ENCODE data around the gene DLG2.
"Not testable (repeated sequence)": the region's sequence is repeated elsewhere in the genome, so short reads cannot be mapped to it uniquely, and the experiment has no call there.

DLG2 gene

GRCh38 chr11:85249482-85249881, 377.7 kb downstream of the DLG2 start:
- TF ChIP-seq CTCF (IDR thresholded peaks at IDR 0.05; ENCODE audit: borderline replicate concordance, control extremely low read depth, extremely low read depth, insufficient read depth, missing control alignments) = no peak
- no peak for DNase-seq (ENCODE audit: low spot score)
- in situ Hi-C loops (cut with MboI; ENCODE audit: low sequenced_read_pairs, unreplicated experiment) = no loop called here

GRCh38 chr11:85247797-85248196, 379.3 kb downstream of the DLG2 start:
- in situ Hi-C loops (cut with MboI; ENCODE audit: low sequenced_read_pairs, unreplicated experiment) = no loop called here
- no peak for DNase-seq (ENCODE audit: low spot score)
- TF ChIP-seq CTCF (IDR thresholded peaks at IDR 0.05; ENCODE audit: borderline replicate concordance, control extremely low read depth, extremely low read depth, insufficient read depth, missing control alignments) = no peak

GRCh38 chr11:85238906-85239305, 388.2 kb downstream of the DLG2 start:
- no peak for TF ChIP-seq CTCF (IDR thresholded peaks at IDR 0.05; ENCODE audit: borderline replicate concordance, control extremely low read depth, extremely low read depth, insufficient read depth, missing control alignments)
- DNase-seq (ENCODE audit: low spot score) = no peak
- in situ Hi-C loops (cut with MboI; ENCODE audit: low sequenced_read_pairs, unreplicated experiment) = no loop called here

- in situ Hi-C loops (cut with MboI; ENCODE audit: low sequenced_read_pairs, unreplicated experiment); DNase-seq (ENCODE audit: low spot score): not testable (repeated sequence)
These were observed 389.1 kb downstream of the DLG2 start for GRCh38 chr11:85238038-85238437.

GRCh38 chr11:85236211-85236610, 390.9 kb downstream of the DLG2 start:
- no peak for TF ChIP-seq CTCF (IDR thresholded peaks at IDR 0.05; ENCODE audit: borderline replicate concordance, control extremely low read depth, extremely low read depth, insufficient read depth, missing control alignments)
- in situ Hi-C loops (cut with MboI; ENCODE audit: low sequenced_read_pairs, unreplicated experiment) = no loop called here
- DNase-seq (ENCODE audit: low spot score) = no peak

- DNase-seq (ENCODE audit: low spot score) = no peak
- in situ Hi-C loops (cut with MboI; ENCODE audit: low sequenced_read_pairs, unreplicated experiment) = no loop called here
- no peak for TF ChIP-seq CTCF (IDR thresholded peaks at IDR 0.05; ENCODE audit: borderline replicate concordance, control extremely low read depth, extremely low read depth, insufficient read depth, missing control alignments)
These were observed 394.6 kb downstream of the DLG2 start for GRCh38 chr11:85232559-85232958.

GRCh38 chr11:85231588-85231987, 395.6 kb downstream of the DLG2 start:
- DNase-seq (ENCODE audit: low spot score) = no peak
- in situ Hi-C loops (cut with MboI; ENCODE audit: low sequenced_read_pairs, unreplicated experiment) = no loop called here
- TF ChIP-seq CTCF (IDR thresholded peaks at IDR 0.05; ENCODE audit: borderline replicate concordance, control extremely low read depth, extremely low read depth, insufficient read depth, missing control alignments) = no peak

- DNase-seq (ENCODE audit: low spot score); in situ Hi-C loops (cut with MboI; ENCODE audit: low sequenced_read_pairs, unreplicated experiment): not testable (repeated sequence)
These were observed 397.4 kb downstream of the DLG2 start for GRCh38 chr11:85229723-85230122.
